HG03103 (cell line): ENCODE data around the gene SMAD2.
"Not testable (repeated sequence)": the region's sequence is repeated elsewhere in the genome, so short reads cannot be mapped to it uniquely, and the experiment has no call there.

ENCODE experiments used
- ATAC-seq: cut with Tn5 transposase; IDR thresholded peaks from one replicate; pipeline ENCODE4 v1.9.1; 2021; ENCODE audit warnings: low read depth; ENCODE audit not compliant: unreplicated experiment

The SMAD2 gene

GRCh38 chr18:47799376-47799775, 131.1 kb downstream of the SMAD2 start:
- ATAC-seq: no peak

DNA sequence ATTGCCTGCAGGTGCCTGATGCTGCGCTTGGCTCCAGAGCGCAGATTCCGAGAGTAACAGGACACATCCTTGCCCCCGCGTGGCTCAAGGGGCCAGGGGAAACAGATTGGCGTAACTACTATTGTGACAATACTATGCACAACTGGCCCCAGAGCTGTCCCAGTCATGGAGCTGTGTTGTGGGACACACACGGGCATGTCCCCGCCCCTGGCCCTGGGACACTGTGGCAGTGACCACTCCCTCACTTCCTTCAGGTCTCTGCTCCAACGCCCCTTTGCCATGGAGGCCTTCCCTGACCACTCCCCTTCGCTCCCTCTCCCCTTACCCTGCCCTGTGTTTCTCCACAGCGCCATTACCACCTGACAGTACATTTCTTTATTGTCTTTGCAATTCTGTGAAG, 132.1 kb downstream of the SMAD2 start:
- no peak for ATAC-seq

- no peak for ATAC-seq
Observed at GRCh38 chr18:47797126-47797525, 133.3 kb downstream of the SMAD2 start.

- no peak for ATAC-seq
Observed at GRCh38 chr18:47795434-47795814, 135.0 kb downstream of the SMAD2 start.

- no peak for ATAC-seq
Observed at GRCh38 chr18:47794725-47795433, 135.6 kb downstream of the SMAD2 start.

DNA sequence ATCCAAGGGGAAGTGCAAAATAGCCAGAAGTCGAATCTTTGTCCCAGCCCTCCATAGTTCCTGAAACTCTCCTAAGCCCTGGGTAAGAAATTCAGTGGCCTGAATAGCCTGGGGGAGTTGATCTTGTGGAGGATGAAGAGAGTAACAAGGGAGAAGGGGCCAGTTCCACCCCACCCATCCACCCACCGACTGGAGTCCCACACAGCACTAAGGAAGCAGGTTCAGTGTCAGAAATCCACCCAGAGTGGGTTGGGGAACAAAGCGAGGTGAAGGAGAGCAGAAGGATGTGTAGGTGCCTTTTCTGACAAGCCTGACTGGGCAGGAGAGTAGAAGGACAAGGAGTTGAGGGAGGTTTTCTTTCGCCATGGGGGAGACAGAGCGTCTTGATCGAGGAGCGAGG, 136.8 kb downstream of the SMAD2 start:
- ATAC-seq: no peak

- ATAC-seq: no peak
Observed at GRCh38 chr18:47791461-47791985, 138.9 kb downstream of the SMAD2 start.

- no peak for ATAC-seq
Observed at GRCh38 chr18:47790036-47790435, 140.4 kb downstream of the SMAD2 start.

DNA sequence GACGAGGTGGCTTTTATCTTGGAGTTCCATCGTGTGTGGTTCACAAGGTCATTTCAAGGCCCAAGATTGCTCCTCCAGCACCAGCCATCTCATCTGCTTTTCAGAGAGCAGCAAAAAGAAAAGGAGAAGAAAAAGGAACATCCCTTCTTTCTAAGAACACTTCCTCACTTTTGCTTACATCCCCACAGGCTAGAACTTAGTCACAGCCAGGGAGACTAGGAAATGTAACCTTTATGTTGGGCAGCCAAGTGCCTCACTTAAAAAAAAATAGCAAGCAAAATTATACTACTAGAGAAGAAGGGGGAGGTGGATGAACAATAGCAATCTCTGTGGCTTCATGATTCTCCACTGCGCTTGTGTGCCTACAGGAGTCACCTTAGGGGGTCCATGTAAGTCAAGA, 141.8 kb downstream of the SMAD2 start:
- ATAC-seq: no peak

- no peak for ATAC-seq
Observed at GRCh38 chr18:47781561-47781960, 148.9 kb downstream of the SMAD2 start.

- no peak for ATAC-seq
Observed at GRCh38 chr18:47780011-47780725, 150.3 kb downstream of the SMAD2 start.

- ATAC-seq: no peak
Observed at GRCh38 chr18:47779381-47779780, 151.1 kb downstream of the SMAD2 start.

GRCh38 chr18:47777626-47778025, 152.8 kb downstream of the SMAD2 start:
- ATAC-seq: no peak

GRCh38 chr18:47775961-47776360, 154.5 kb downstream of the SMAD2 start:
- ATAC-seq: no peak

DNA sequence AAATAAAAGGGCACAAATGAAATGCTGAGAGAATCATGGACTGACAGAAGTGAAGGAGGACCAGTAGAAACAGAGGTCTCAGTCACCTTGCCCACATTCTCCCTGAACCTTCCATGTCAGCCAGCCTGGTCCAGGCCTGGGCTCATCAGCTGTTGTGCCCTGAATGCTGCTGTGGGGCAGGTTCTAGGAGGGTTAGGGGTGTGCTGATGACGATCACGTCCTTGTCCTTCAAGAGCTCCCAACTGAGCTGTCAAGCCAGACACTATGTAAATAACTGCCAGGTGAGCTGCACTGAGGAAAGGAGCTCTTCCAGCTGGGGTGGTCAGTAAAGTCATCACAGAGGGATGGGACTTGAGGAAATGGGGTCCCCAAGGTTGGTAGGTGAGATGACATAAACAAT, 156.5 kb downstream of the SMAD2 start:
- ATAC-seq: no peak

- no peak for ATAC-seq
Observed at GRCh38 chr18:47772374-47773248, 157.8 kb downstream of the SMAD2 start.

GRCh38 chr18:47771922-47772321, 158.5 kb downstream of the SMAD2 start:
- ATAC-seq: no peak

DNA sequence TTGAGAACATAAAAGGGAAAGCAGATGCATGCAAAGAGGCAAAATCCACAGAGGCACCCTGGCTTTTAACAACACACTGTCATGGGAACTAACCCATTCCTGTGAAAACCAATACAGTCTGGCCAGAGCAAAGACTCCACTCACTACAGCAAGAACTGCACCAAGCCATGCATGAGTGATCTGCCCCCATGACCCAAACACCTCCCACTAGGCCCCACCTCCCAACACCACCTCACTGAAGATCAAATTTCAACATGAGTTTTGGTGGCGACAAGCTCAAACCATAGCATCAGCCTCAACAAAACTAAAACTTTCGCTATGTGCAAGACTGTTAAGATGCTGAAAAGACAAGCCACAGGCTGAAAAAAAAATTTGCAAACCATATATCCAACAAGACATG, 162.8 kb downstream of the SMAD2 start:
- ATAC-seq: no peak

DNA sequence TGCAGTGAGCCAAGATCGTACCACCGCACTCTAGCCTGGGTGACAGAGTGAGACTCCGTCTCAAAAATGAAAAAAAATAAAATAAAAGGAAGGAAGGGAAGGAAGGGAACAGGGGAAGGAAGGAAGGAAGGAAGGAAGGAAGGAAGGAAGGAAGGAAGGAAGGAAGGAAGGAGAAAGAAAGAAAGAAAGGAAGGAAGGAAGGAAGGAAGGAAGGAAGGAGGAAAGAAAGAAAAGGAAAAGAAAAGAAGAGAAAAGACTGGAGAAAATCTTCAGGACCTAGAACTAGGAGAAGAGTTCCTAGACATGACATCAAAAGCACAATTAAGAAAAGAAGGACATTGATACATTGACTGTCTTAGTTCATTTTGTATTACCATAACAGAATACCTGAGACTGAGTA, 163.3 kb downstream of the SMAD2 start:
- ATAC-seq: not testable (repeated sequence)
